GM21526 (cell line): ENCODE results near the gene GRHL1.
A peak's percentile ranks its signal among the peaks of the same experiment; 100 is the strongest.
"Not testable (repeated sequence)": the region's sequence is repeated elsewhere in the genome, so short reads cannot be mapped to it uniquely, and the experiment has no call there.

ENCODE experiments used
- ATAC-seq: cut with Tn5 transposase; IDR thresholded peaks from one replicate; pipeline ENCODE4 v1.9.1; 2021; ENCODE audit warnings: moderate library complexity; ENCODE audit not compliant: unreplicated experiment, low FRiP score

The GRHL1 gene, protein sequence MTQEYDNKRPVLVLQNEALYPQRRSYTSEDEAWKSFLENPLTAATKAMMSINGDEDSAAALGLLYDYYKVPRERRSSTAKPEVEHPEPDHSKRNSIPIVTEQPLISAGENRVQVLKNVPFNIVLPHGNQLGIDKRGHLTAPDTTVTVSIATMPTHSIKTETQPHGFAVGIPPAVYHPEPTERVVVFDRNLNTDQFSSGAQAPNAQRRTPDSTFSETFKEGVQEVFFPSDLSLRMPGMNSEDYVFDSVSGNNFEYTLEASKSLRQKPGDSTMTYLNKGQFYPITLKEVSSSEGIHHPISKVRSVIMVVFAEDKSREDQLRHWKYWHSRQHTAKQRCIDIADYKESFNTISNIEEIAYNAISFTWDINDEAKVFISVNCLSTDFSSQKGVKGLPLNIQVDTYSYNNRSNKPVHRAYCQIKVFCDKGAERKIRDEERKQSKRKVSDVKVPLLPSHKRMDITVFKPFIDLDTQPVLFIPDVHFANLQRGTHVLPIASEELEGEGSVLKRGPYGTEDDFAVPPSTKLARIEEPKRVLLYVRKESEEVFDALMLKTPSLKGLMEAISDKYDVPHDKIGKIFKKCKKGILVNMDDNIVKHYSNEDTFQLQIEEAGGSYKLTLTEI

DNA sequence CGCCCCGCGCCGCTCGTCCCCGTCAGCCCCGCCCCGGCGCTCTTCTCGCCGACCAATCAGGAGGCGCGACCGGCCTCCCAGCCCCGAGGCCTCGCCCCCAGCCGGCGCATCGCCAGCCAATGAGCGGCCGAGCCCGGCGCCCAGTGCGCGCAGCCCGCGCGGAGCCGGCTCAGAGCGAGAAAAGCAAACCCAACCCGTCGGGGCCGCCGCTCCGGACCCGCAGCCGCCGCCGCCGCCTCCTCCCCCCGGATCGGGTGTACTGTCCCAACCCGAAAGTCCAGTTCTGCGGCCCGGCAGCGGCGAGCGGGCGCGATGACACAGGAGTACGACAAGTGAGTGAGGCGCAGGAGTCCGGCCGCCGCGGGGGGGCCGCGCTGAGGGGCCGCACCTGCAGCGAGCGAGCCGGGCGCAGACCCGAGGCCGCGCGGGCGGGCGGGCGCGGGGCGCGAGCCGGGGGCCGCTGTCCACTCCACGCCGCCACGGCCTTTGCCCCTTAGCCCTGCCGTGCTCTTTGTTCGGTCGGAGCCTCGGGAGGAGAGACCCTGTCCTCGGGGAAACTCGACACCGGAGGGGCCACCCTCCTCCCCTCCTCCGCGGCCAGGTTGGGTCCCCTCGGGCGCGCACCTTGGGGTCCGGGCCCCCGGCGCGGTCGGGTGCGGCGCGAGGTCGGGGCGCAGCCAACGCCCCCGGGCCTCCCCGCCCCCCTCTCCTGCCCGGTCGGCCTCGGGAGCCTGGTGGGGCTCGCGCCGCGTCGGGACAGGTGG is at the start of gene GRHL1:
GRHL1 (plus strand) TSS at position 172 of the 764 bp plus-strand sequence; CDS start at position 313, 141 bp downstream.
- peak; percentile 92 for ATAC-seq

DNA sequence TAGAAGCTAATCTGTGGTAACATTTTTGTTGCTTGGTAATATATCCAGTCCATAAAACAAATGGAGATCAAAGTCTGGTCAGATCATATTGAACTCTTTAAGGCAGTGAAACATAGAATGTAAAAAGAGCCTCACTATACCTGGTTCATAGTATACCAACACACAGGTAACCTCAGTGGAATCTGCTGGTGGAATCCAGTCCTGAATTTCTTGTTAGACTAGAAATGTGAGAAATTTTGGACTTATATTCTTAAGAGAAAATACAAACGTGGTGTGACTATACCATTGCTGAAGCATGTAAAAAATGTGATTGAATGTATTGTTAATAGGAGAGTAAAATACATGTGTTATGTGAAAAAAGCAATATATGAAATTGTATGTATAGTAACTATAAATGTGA is 46.1 kb upstream of the GRHL1 start:
- no peak for ATAC-seq

DNA sequence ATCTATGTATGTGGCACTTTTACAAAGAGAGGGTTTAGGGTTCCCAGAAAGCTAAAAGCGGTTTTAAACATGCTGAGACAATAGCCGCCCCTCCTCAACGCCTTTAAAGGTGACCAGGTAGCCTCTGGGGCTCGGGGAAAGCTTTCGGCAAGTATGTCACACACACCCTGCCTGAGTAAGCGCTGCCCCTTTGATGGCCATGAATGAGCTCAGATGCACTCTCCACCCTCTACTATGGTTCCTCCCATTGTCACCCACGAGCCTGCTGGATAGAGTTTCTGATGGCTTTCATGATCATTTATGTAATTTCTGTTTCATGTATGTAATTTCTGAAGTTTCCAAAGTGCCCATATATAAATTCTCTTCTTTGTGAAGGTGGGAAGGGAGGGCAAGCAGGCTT is 44.1 kb upstream of the GRHL1 start:
- no peak for ATAC-seq

DNA sequence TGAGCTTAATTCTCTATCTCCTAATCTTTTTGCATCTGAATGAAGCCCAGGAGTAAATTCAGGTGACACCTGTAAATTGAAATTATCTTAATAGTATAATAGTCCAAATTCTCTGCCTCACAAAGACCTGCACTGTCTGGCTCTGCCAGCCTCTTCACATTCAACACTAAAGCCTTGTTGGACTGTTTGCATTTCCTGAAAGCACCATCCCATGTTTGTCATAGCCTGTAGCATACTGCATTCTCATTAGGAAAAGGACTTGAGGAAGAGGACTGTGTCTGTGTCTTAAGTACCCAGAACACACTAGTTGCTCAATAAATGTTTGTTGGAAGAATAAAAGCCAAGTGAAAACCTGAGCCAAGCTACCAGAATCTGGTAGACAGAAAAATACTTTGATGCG is 42.9 kb upstream of the GRHL1 start:
- no peak for ATAC-seq

DNA sequence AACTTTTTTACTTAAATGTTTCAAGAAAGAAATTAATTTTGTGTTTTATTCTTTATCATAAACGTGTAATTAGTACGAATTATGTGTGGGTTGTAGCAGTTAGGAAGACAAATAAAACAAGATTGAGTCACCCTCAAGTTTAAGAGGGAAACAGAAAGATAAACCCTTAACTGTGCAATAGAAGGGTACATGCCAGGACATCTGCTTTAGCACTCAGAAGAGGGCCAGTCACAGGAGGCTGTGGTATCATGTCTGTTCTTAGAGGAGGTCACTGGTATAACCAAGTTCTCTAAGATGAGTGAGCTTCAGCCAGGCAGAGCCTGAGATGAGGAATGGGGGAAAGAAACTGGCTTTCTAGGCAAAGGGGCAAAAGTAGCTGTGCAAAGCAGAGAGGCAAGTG is 42.4 kb upstream of the GRHL1 start:
- no peak for ATAC-seq

DNA sequence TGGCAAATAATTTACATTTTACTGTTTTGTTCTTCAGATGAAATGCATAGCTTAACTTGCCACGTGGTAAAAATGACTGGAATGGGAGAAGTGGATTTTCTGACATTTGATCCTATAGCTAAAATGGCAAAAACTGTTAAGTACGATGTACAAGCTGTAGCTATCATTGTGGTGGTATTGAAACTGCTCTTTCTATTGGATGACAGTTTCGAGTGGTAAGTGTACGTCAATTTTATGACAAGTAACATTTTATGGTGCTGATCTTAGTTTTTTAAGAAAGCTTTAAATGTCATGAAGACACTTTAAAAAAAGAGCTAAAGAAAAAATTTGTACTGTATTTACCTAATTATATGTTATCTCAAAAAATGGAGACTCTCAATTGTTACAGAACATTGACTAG is 40.8 kb upstream of the GRHL1 start:
- no peak for ATAC-seq

DNA sequence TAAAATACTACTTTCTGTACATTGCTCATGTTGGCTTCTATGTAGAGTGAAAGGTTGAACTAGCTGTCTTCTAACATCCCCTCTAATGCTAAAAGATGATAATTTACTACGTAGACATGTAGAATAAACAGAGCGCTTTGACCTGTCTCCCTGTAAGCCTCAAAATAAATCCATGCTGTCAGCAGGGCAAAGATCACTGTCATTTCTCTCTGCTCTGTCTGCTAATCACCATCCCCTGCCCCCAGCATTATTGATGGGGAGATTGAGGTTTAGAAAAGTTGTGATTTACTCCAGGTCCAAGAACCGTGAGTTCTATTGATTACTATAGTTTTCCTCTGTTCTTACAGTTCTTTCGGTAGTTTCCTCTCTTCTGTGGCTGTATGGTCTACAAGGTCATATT is 39.0 kb upstream of the GRHL1 start:
- no peak for ATAC-seq

DNA sequence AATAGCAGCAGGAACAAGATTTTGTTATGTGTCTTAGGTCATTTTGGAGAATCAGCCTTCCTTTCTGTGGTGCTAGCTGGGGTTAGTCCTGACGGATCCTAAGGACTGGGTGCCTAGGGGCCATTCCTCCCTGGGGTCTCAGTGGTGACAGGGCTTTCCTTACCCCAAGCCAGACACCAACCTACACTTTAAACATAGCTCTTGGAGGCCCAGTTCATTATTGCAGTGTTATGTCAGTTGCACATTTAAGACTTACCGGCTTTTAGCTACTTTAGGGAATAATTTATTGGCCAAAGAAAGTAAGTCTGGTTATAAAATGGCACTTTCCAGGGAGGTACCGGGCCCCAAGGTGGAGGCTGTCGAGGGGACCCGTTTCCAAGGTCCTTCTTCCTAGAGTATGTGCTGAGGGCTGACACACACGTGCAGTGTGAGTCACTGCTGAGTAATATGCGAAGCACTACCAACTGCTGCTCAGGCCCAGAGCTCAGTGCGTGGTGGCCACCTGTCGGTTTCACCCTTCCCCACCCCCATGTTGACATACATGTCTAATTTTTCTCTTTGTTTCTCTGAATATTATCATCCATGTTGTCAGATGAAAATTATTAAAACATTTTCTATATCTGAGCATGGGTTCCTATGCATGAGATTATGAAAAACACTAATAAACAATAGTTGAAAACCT is 37.0 kb upstream of the GRHL1 start:
- peak; percentile 93 for ATAC-seq

DNA sequence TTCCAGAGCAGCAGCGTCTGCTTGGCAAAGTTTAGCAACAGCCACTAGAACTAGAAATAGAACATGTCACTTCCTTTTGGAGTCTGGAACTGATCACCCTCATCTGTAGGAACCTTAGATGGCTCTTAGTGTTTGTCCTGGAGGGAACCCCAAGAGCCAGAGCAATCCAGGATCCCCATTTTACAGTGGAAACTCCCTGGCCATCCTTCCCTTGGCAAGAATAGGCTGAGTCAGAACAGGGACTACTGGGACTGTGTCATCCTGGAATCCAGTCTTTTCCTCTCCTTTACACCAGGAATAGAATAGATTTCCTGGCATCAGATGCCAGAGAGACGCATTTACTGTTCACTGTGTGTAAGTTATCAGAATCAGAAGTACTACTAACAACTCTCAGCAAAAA is 33.2 kb upstream of the GRHL1 start:
- no peak for ATAC-seq

DNA sequence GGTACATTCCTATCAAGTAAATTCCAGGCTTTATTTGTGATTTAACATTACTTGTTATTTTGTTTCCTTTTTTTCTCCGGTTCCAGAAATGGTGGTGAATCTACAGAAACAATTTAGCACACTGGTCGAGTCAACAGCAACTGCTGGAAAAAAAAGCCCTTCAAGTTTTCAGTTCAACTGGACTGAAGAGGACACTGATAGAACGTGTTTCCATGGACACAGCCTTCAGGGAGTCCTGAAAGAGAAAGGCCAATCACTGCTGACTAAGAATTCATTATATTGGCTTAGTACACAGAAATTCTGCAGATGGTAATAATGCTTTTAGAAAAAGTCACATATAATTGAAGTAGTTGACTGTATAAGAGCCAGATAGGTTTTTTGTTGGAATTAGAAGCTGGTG is 32.0 kb upstream of the GRHL1 start:
- ATAC-seq = no peak

DNA sequence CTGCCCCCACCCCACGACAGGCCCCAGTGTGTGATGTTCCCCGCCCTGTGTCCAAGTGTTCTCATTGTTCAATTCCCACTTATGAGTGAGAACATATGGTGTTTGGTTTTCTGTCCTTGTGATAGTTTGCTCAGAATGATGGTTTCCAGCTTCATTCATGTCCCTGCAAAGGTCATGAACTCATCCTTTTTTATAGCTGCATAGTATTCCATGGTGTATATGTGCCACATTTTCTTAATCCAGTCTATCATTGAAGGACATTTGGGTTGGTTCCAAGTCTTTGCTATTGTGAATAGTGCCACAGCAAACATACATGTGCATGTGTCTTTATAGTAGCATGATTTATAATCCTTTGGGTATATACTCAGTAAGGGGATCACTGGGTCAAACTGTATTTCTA is 24.5 kb upstream of the GRHL1 start:
- ATAC-seq = not testable (repeated sequence)

DNA sequence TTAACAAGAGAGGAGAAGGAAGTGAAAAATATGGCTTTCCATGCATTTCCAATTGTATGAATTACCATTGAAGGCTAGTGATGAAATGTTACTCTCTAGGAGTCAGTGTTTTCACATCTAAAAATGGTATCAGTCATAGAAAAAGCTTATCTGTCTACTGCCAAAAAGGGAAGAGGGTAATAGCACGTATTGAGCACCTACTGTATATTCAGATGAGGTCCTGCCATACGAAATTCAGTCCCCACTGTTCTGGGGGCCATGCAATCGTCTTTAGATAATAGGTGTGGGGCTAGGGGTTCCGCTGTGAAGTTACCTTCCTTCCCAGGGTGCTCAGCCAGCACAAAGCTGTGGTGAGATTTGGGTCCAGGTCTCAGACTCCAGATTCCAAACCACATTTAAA is 14.2 kb upstream of the GRHL1 start:
- no peak for ATAC-seq

DNA sequence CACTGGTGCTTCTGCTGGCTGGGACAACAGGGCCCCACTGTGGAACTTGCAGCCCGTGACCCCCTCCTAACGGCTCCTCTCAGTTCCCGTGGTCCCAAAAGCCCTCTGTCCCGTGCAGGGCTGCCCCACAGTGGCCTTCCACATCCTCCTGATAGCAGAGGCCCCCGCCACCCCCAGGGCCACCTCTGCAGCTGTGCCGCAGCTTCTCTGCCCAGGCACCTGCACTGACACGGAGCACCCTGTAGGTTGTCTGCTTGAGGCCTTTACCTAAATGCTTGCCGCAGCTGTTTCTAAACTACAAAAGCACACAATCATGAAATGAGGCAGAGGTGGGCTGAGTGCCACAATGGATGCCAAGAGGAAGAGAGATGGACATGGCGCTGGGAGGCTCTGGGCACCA is 13.5 kb upstream of the GRHL1 start:
- no peak for ATAC-seq

DNA sequence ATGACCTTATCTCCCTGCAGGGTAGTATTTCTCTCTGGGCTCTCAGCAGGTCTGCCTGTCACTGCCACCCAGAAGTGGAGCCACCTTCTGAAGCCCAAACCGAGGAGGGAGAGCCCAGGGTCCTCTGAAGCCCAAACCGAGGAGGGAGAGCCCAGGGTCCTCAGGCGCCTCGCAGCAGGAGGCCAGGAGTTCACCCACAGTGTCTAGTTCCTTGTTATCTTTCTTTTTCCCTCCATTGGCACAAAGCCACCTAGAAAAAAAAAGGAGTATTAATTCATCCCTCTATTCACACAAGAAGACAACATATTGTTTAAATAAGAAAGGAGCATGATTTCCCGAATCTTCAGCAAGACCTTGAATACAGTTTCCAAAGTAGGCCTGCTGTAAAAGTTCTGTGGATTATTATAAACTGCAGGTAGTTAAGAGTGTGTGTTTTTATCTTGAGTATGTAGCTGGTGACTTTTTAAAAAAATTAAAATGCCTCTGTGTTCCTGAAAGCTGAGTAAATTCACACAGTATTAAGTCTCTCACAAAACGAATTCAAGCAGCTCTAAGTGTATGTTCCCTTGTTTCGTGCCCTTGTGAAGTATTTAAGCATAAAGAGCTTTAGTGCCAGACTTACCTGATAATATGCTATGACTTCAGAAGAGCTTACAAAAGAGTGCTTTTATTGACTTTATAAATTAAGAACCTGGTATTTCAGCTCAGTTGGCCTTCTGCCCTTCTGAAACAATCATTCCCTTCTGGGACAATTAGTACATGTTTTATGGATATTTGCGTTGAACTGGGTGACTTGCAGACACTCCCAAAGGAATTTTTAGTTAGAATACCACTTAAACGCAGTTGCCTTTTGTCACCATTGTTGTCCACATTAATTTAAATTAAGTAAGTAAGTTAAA is 11.7 kb upstream of the GRHL1 start:
- no peak for ATAC-seq

DNA sequence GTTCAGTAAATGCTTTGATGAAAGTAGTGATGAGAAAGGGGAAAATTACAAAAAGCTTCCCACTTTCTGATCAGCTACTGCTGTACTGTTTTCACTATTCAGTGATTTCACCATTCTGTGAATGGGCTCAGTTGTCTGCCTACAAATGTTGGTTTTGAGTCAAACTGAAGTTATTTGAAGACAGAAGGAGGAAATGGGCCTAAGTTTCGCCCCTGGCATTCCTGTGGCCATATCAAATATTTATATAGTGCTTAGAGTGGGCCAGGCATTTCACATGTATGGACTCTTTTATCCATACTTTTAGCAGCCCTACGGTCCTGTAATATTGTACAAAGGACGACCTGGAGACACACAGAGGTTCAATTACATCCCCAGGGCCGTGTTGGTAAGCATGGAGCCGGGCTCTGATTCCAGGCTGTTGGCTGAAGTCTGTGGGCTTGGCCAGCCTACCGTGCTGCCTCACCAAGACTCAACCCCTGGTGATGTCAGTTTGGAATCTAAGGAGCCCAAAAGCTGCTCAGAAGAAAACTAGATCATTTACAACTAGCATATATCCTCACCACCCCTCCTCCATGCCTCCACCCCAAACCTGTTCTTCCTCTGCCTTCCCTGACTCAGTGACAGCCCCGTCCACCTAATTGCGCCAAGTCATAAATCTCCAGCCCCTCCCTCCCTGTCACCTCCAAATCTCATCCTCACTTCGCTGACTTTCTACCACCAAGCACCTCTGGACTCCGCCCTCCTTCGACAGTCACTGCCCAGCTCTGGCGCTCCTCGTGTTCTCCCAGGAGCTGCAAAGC is 10.1 kb upstream of the GRHL1 start:
- no peak for ATAC-seq

DNA sequence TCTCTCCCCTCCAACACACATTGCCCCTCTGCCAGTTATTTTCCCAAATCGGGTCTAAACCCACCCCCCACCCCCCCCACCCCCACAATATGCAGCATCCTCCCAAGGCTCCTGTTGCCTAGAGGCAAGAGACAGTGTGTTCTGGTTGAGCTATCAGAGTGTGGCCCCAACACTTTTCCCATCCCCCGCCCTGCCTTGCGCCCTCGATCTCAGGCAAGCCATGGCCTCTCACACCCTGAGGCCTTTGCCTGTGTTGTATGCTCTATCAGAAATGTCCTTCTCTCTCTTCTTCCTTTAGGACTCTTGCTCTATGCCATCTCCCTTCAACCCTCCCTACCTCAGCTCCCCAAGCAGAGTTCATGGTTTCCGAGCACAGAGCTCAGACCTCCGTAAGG is 9.5 kb upstream of the GRHL1 start:
- ATAC-seq = no peak

DNA sequence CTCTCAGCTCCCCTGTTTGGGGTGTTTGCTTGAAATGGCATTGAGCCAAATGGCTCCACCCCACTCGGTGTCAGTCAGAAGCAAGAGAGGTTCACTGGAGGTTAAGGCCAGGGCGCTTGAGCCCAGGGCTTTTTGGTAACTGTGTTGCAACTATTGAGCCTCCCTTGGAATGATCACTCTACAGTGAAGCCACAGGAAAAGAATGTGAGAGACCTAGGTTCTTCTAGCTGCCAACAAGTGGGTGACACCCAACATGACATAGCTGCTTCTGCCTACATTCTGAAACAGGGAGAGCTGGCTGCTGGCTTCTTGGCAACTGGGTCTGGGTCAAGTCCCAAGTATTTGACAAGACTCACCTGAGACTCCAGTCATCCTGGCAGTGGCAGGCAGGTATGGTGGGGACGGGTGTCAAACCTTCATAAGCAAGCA is 7.1 kb upstream of the GRHL1 start:
- ATAC-seq = no peak

DNA sequence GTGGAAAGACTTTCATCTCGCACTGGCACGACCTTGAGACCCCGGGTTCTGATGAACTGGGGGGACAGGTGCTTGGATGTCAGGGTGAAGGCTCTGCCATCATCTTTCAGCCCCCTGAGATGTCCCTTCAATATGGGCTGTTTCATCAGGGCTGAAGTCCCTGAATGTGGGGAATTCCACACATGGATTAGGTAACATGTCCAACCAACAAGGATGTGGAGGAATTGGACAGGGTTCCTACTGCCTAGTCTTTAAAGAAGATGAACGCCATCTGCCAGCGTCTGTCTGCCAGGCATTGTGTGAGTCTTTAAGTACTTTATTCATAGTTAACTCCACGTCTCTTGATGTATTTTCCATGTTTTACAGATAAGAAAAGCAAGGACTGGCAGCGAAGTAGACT is 5.9 kb upstream of the GRHL1 start:
- no peak for ATAC-seq

DNA sequence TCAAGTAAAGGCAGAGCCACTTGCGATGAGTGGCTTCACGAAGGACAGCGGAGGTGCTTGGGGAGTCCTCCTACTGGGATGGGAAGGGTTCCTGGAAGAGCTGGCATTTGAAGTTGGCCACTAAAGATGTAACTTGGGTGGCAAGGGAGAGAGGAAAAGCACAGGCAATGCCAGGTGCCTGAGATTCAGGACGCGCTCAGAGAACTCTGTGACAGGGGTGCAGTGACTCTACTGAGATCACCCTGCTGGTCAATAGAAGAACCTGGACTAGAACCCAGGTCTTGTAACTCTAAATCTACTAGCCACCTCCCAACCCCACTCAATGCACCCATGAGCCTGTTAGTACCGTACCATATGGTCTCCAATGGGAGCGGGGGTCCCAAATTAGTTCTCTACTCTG is 5.4 kb upstream of the GRHL1 start:
- ATAC-seq = no peak
